AG04450 (cell line): Measurements from ENCODE around the gene METTL8. TPM values are rescaled to one million over a fixed set of nuclear protein-coding genes. Genes with fewer than 3 reads are reported as not detected.
"Not testable (repeated sequence)": the region's sequence is repeated elsewhere in the genome, so short reads cannot be mapped to it uniquely, and the experiment has no call there.

Experiments used
- CTCF ChIA-PET: fragments of 300-600, 350-600 bp; formaldehyde crosslinking; extraction: SDS; loops from one replicate; lab custom pipeline; 2022; ENCODE audit warnings: antibody characterized with exemption, inconsistent platforms; lab: Charles Lee
- POLR2A ChIA-PET: fragments of 350-600 bp; formaldehyde crosslinking; extraction: SDS; loops from one replicate; lab custom pipeline; 2021; ENCODE audit warnings: antibody characterized with exemption, inconsistent platforms; lab: Yijun Ruan, JAX
- DNase-seq: peaks from one replicate; pipeline ENCODE4 v3.0.0-alpha.2; 2011; ENCODE audit warnings: low read depth, low spot score
- H3K27ac ChIP-seq: one replicate; pipeline ENCODE4 v1.5.1; 2012; ENCODE audit warnings: low read depth, low read length, control low read depth
- H3K27me3 ChIP-seq: one replicate; pipeline ENCODE4 v1.6.0; 2012; ENCODE audit warnings: low read length; ENCODE audit not compliant: control insufficient read depth, insufficient read depth
- H3K4me3 ChIP-seq: 2 replicates; pipeline ENCODE4 v1.5.1; 2011; ENCODE audit warnings: mild to moderate bottlenecking, low read depth, low read length, control low read depth
- H3K9me3 ChIP-seq: 2 replicates; pipeline ENCODE4 v1.5.1; 2012; ENCODE audit warnings: low read length; ENCODE audit not compliant: control insufficient read depth, insufficient read depth
- CTCF ChIP-seq: IDR thresholded peaks from 2 replicates; pipeline ENCODE4 v1.5.1; 2011; ENCODE audit warnings: low read depth, low read length, control low read depth, inconsistent platforms
- polyA plus RNA-seq: library from polyadenylated mRNA; depleted of rRNA; stranded (reverse); fragments of >200 nt; gene quantifications from 2 replicates; pipeline ENCODE4 v1.2.3, GENCODE V29; 2011

The METTL8 gene
- polyA plus RNA-seq, 1 experiment = 25.9 TPM

- H3K27me3 ChIP-seq = no peaks in the 10 kb centered on the region
- POLR2A ChIA-PET = no interaction called here
- TF ChIP-seq CTCF = no peak
- CTCF ChIA-PET = no interaction called here
- H3K27ac ChIP-seq = no peak overlapping the region
- no peak overlapping the region for H3K4me3 ChIP-seq
- no peaks in the 10 kb centered on the region for H3K9me3 ChIP-seq
- DNase-seq = no peak
Observed at GRCh38 chr2:171386627-171387026, 47.2 kb downstream of the METTL8 start.

GRCh38 chr2:171383134-171383533, 50.7 kb downstream of the METTL8 start:
- ChIA-PET CTCF (no interaction called here), POLR2A (no interaction called here)
- Histone ChIP-seq H3K27me3 (no peaks in the 10 kb centered on the region), H3K27ac (no peak overlapping the region), H3K4me3 (no peak overlapping the region), H3K9me3 (no peaks in the 10 kb centered on the region)
- no peak for TF ChIP-seq CTCF
- DNase-seq = no peak

- H3K27me3 ChIP-seq, DNase-seq, CTCF ChIA-PET, H3K27ac ChIP-seq, H3K9me3 ChIP-seq, H3K4me3 ChIP-seq, POLR2A ChIA-PET: not testable (repeated sequence)
Observed at GRCh38 chr2:171382175-171382574, 51.6 kb downstream of the METTL8 start.

GRCh38 chr2:171377852-171378251, 55.9 kb downstream of the METTL8 start:
- POLR2A ChIA-PET, H3K27ac ChIP-seq, DNase-seq, H3K27me3 ChIP-seq, H3K4me3 ChIP-seq, H3K9me3 ChIP-seq, CTCF ChIA-PET: not testable (repeated sequence)

- no peak for TF ChIP-seq CTCF
- H3K9me3 ChIP-seq = no peaks in the 10 kb centered on the region
- no peaks in the 10 kb centered on the region for H3K27me3 ChIP-seq
- DNase-seq = no peak
- H3K4me3 ChIP-seq = no peak overlapping the region
- CTCF ChIA-PET = interaction anchor here (1.0 kb wide), 1 partner anchor 49 kb away, joined by 3 read pairs; no protein-coding TSS in a partner anchor
- no peak overlapping the region for H3K27ac ChIP-seq
- POLR2A ChIA-PET = no interaction called here
Observed at GRCh38 chr2:171367692-171368091, 66.1 kb downstream of the METTL8 start.

- ChIA-PET CTCF (interaction anchor here (0.6 kb wide), 1 partner anchor 25 kb away, joined by 3 read pairs; no protein-coding TSS in a partner anchor), POLR2A (no interaction called here)
- no peak overlapping the region for H3K27ac ChIP-seq
- no peak for DNase-seq
- no peaks in the 10 kb centered on the region for H3K27me3 ChIP-seq
- H3K9me3 ChIP-seq = no peaks in the 10 kb centered on the region
- H3K4me3 ChIP-seq = no peak overlapping the region
- TF ChIP-seq CTCF = no peak
Observed at GRCh38 chr2:171365778-171366177, 68.0 kb downstream of the METTL8 start.
